NCI-H2196 treated with DMSO at 0.1 percent for 48 hours (cell line): ENCODE results near the gene COL5A2.

ENCODE experiments used
- DNase-seq: peaks from one replicate; lab custom pipeline; 2025; ENCODE audit not compliant: unreplicated experiment; lab: John Stamatoyannopoulos, UW

COL5A2 gene

GRCh38 chr2:189104934-189105333, 74.6 kb downstream of the COL5A2 start:
- no peak for DNase-seq

GRCh38 chr2:189102735-189103134, 76.8 kb downstream of the COL5A2 start:
- no peak for DNase-seq

- DNase-seq, result no peak
Measured at GRCh38 chr2:189097934-189098333, 81.6 kb downstream of the COL5A2 start.

GRCh38 chr2:189096769-189097447, 82.7 kb downstream of the COL5A2 start:
- no peak for DNase-seq

GRCh38 chr2:189095101-189095500, 84.5 kb downstream of the COL5A2 start:
- DNase-seq, result no peak

- DNase-seq, result no peak
Measured at GRCh38 chr2:189092936-189093335, 86.6 kb downstream of the COL5A2 start.

- no peak for DNase-seq
Measured at GRCh38 chr2:189091253-189091652, 88.3 kb downstream of the COL5A2 start.

- no peak for DNase-seq
Measured at GRCh38 chr2:189088591-189089205, 90.9 kb downstream of the COL5A2 start.

- DNase-seq, result no peak
Measured at GRCh38 chr2:189086710-189087109, 92.9 kb downstream of the COL5A2 start.

GRCh38 chr2:189086250-189086649, 93.3 kb downstream of the COL5A2 start:
- DNase-seq, result no peak

GRCh38 chr2:189083606-189084005, 96.0 kb downstream of the COL5A2 start:
- DNase-seq, result no peak

GRCh38 chr2:189083106-189083505, 96.5 kb downstream of the COL5A2 start:
- no peak for DNase-seq

- no peak for DNase-seq
Measured at GRCh38 chr2:189082376-189082975, 97.1 kb downstream of the COL5A2 start.

GRCh38 chr2:189076572-189076971, 103.0 kb downstream of the COL5A2 start:
- no peak for DNase-seq

GRCh38 chr2:189076120-189076519, 103.4 kb downstream of the COL5A2 start:
- no peak for DNase-seq

GRCh38 chr2:189074506-189074905, 105.1 kb downstream of the COL5A2 start:
- no peak for DNase-seq

GRCh38 chr2:189072036-189072435, 107.5 kb downstream of the COL5A2 start:
- DNase-seq, result no peak

- DNase-seq, result no peak
Measured at GRCh38 chr2:189069855-189070619, 109.5 kb downstream of the COL5A2 start.

GRCh38 chr2:189066037-189066436, 113.5 kb downstream of the COL5A2 start:
- DNase-seq, result no peak

GRCh38 chr2:189060096-189060642, 119.4 kb downstream of the COL5A2 start:
- DNase-seq, result no peak

GRCh38 chr2:189057316-189057715, 122.2 kb downstream of the COL5A2 start:
- no peak for DNase-seq
